Natural killer cell (primary cell): Measurements from ENCODE around the gene PFKM. TPM values are rescaled to one million over a fixed set of nuclear protein-coding genes. Genes with fewer than 3 reads are reported as not detected.

Experiments used
- ATAC-seq, 3 donors: fragments of 150-1000 bp in 2 of 3; fragments of 200-7000 bp in 1 of 3; cut with Tn5 transposase; 1 replicate in 1 of 3; 2 replicates in 2 of 3; pipeline ENCODE4 v1.10.0; 2021; ENCODE audit warnings: mild to moderate bottlenecking in 2 of 3, moderate library complexity in 2 of 3
- DNase-seq, 2 donors: peaks; one replicate each; pipeline versions ENCODE4 v3.0.0 to v3.0.0-alpha.2; 2013 to 2021; ENCODE audit warnings: mixed read lengths in 1 of 2
- H3K27ac ChIP-seq: one replicate; pipeline ENCODE4 v1.5.1; 2013; ENCODE audit warnings: mild to moderate bottlenecking, low read length
- H3K27me3 ChIP-seq: one replicate; pipeline ENCODE4 v1.6.1; 2013; ENCODE audit warnings: low read length; ENCODE audit not compliant: control insufficient read depth, insufficient read depth
- H3K36me3 ChIP-seq: one replicate; pipeline ENCODE4 v1.6.1; 2013; ENCODE audit warnings: low read length; ENCODE audit not compliant: control insufficient read depth, insufficient read depth
- H3K4me1 ChIP-seq: one replicate; pipeline ENCODE4 v1.6.1; 2013; ENCODE audit warnings: low read length; ENCODE audit not compliant: control insufficient read depth, insufficient read depth
- H3K4me3 ChIP-seq: one replicate; pipeline ENCODE4 v1.5.1; 2013; ENCODE audit warnings: low read length
- H3K9me3 ChIP-seq: one replicate; pipeline ENCODE4 v1.6.1; 2013; ENCODE audit warnings: low read length; ENCODE audit not compliant: control insufficient read depth, insufficient read depth
- H3K27ac Mint-ChIP-seq, 2 donors: one replicate each; pipeline ENCODE4 v1.8.0; 2022; ENCODE audit warnings: mild to moderate bottlenecking in 2 of 2, mixed read lengths in 2 of 2, moderate library complexity in 1 of 2
- H3K27me3 Mint-ChIP-seq, 2 donors: one replicate each; pipeline ENCODE4 v1.8.0; 2022; ENCODE audit warnings: low read depth in 2 of 2, mixed read lengths in 2 of 2
- H3K36me3 Mint-ChIP-seq: one replicate; pipeline ENCODE4 v1.8.0; 2022; ENCODE audit warnings: mixed read lengths
- H3K4me1 Mint-ChIP-seq, 2 donors: one replicate each; pipeline ENCODE4 v1.8.0; 2022; ENCODE audit warnings: mixed read lengths in 2 of 2
- H3K4me3 Mint-ChIP-seq: one replicate; pipeline ENCODE4 v1.8.0; 2022; ENCODE audit warnings: mild to moderate bottlenecking, moderate library complexity, mixed read lengths
- H3K9me3 Mint-ChIP-seq, 2 donors: one replicate each; pipeline ENCODE4 v1.8.0; 2022; ENCODE audit warnings: mixed read lengths in 2 of 2
- WGBS: methylation state at CpG from one replicate; pipeline ENCODE4 v1.1.7; 2013; ENCODE audit warnings: missing lambda C conversion rate; ENCODE audit not compliant: insufficient coverage; 5-methylcytosine and 5-hydroxymethylcytosine counted together
- intact Hi-C: fragments of 100-400 bp; cut with micrococcal nuclease; formaldehyde crosslinking; loops from one replicate; pipeline ENCODE4 v1.14.2; 2022
- total RNA-seq, 4 donors: library from RNA; stranded (reverse); fragments of 120-200 nt in 1 of 4; gene quantifications; one replicate each; pipeline versions ENCODE4 v1.2.3 to v1.2.4, GENCODE V29; 2013 to 2022
- TF ChIP-seq, protein P1 (sequence below): fragments of 200-600 bp; IDR thresholded peaks from one replicate; pipeline ENCODE4 v1.8.0; 2022; ENCODE audit warnings: antibody characterized with exemption

The PFKM gene
- total RNA-seq, 3 donors from 2014 or later (not counting 1 experiment from before 2014, with no cell fraction given), result 6.2 to 13.5 (median 6.4) TPM

DNA sequence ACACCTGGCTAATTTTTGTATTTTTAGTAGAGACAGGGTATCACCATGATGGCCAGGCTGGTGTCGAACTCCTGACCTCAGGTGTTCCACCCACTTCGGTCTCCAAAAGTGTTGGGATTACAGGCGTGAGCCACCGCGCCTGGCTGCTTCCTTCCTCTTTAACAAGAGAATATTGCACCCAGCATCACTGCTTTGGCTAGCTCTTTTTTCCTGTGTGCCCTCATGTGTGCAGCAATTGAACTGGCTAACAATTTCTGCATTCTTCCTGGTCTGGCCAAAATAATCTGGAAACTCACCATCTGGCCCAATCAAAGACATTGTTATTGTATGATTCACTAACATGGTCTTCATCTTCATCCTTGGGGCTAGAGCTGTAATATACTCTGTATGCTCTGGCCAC is 40.9 kb downstream of the PFKM start:
- H3K9me3 ChIP-seq, result no peaks in the 10 kb centered on the region
- no peaks in the 10 kb centered on the region for H3K36me3 Mint-ChIP-seq

DNA sequence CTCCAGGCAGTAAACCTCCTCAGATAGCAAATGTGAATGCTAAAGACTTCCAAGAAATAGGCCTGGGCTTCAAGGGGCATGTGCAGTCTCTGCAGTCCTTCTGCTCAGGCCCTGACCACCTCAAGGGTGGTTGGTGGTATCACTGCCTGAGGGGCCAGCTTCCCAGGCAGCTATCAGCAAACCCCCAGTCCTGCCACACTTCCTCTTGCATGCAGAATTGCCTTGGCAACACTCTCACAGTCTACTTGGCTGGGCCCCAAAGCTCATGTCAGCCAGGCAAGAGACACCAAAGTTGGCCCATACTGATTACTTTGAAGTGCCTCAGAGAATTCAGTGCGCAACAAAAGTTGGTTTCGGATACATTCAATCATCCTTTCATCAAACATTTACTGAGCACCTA is 41.6 kb downstream of the PFKM start:
- WGBS, result 38% methylated on average over 2 of the region's 2 CpGs
- Histone ChIP-seq H3K4me1 (peaks cover 15% of the 10 kb centered on the region), H3K36me3 (no peaks in the 10 kb centered on the region), H3K9me3 (no peaks in the 10 kb centered on the region), H3K4me3 (no peak overlapping the region), H3K27ac (no peak overlapping the region), H3K27me3 (no peaks in the 10 kb centered on the region)
- Mint-ChIP-seq H3K4me3 (no peak overlapping the region), H3K27me3 (peaks cover 9 to 12% of the 10 kb centered on the region in 2 donors), H3K27ac (no peak overlapping the region), H3K36me3 (no peaks in the 10 kb centered on the region), H3K9me3 (no peaks in the 10 kb centered on the region), H3K4me1 (peaks cover 19% of the 10 kb centered on the region in 2 donors)
- TF ChIP-seq, protein P1, sequence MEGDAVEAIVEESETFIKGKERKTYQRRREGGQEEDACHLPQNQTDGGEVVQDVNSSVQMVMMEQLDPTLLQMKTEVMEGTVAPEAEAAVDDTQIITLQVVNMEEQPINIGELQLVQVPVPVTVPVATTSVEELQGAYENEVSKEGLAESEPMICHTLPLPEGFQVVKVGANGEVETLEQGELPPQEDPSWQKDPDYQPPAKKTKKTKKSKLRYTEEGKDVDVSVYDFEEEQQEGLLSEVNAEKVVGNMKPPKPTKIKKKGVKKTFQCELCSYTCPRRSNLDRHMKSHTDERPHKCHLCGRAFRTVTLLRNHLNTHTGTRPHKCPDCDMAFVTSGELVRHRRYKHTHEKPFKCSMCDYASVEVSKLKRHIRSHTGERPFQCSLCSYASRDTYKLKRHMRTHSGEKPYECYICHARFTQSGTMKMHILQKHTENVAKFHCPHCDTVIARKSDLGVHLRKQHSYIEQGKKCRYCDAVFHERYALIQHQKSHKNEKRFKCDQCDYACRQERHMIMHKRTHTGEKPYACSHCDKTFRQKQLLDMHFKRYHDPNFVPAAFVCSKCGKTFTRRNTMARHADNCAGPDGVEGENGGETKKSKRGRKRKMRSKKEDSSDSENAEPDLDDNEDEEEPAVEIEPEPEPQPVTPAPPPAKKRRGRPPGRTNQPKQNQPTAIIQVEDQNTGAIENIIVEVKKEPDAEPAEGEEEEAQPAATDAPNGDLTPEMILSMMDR, result no peak
- ATAC-seq (no peak), DNase-seq (no peak)
- intact Hi-C loops, result no loop called here

More for the DNA sequence above, 40.9 kb downstream of the PFKM start:
- H3K4me3 Mint-ChIP-seq, result no peak overlapping the region
- H3K27me3 Mint-ChIP-seq, result peaks cover 2 to 8% of the 10 kb centered on the region in 2 donors
- TF ChIP-seq, protein P1, result no peak
- no peak overlapping the region for H3K27ac ChIP-seq
- 53% methylated on average over 5 of the region's 5 CpGs for WGBS
- no peaks in the 10 kb centered on the region for H3K27me3 ChIP-seq
- intact Hi-C loops, result no loop called here
- peaks cover 15% of the 10 kb centered on the region for H3K4me1 ChIP-seq
- H3K27ac Mint-ChIP-seq, result no peak overlapping the region
- H3K4me3 ChIP-seq, result no peak overlapping the region
- ATAC-seq (no peak), DNase-seq (no peak)
- no peaks in the 10 kb centered on the region for H3K36me3 ChIP-seq
- no peaks in the 10 kb centered on the region for H3K9me3 Mint-ChIP-seq
- peaks cover 19 to 20% of the 10 kb centered on the region in 2 donors for H3K4me1 Mint-ChIP-seq

GRCh38 chr12:48163150-48163747 is 44.1 kb downstream of the PFKM start:
- ATAC-seq, result no peak
- no peaks in the 10 kb centered on the region for H3K27me3 ChIP-seq
- Mint-ChIP-seq H3K36me3 (no peaks in the 10 kb centered on the region), H3K27me3 (peaks cover 17% of the 10 kb centered on the region in 2 donors), H3K27ac (no peak overlapping the region), H3K9me3 (no peaks in the 10 kb centered on the region), H3K4me1 (no peaks in the 10 kb centered on the region), H3K4me3 (no peak overlapping the region)
- TF ChIP-seq, protein P1, result no peak
- no peaks in the 10 kb centered on the region for H3K36me3 ChIP-seq
- peaks cover under 1% of the 10 kb centered on the region for H3K4me1 ChIP-seq
- 87% methylated on average over 4 of the region's 5 CpGs for WGBS
- intact Hi-C loops, result no loop called here
- H3K4me3 ChIP-seq, result no peak overlapping the region
- H3K9me3 ChIP-seq, result no peaks in the 10 kb centered on the region
- no peak for DNase-seq
- no peak overlapping the region for H3K27ac ChIP-seq

DNA sequence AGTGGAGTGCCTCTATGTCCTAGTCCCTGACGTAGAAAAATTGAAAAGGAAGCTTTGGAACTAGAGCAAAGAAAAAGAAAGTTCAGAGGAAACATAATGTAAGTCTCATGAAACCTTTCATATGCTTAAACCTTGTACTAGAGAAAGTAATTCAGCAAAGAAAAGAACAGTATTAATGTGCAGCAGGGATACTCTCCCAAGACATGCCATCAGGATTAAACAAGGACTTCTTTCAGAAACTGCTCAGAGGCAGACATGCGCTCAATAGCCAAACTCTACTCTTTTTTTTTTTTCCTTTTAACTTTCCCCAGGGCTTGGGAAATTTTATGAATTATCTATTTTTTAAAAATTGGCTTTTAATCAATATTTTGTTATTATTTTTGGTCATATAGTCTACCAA is 45.3 kb downstream of the PFKM start:
- intact Hi-C loops, result loop anchor here (2.0 kb wide), 1 partner anchor 58 kb away; the partner anchor contains the start of gene SENP1
- ATAC-seq (no peak), DNase-seq (no peak)
- H3K9me3 ChIP-seq, result no peaks in the 10 kb centered on the region
- WGBS, result 92% methylated on average over 1 of the region's 2 CpGs
- H3K27me3 Mint-ChIP-seq, result peaks cover 17% of the 10 kb centered on the region in 2 donors
- no peak overlapping the region for H3K4me3 Mint-ChIP-seq
- no peak overlapping the region for H3K27ac ChIP-seq
- H3K36me3 Mint-ChIP-seq, result no peaks in the 10 kb centered on the region
- no peaks in the 10 kb centered on the region for H3K36me3 ChIP-seq
- H3K4me1 ChIP-seq, result no peaks in the 10 kb centered on the region
- TF ChIP-seq, protein P1, result no peak
- no peak overlapping the region for H3K4me3 ChIP-seq
- no peaks in the 10 kb centered on the region for H3K9me3 Mint-ChIP-seq
- no peaks in the 10 kb centered on the region for H3K27me3 ChIP-seq
- H3K4me1 Mint-ChIP-seq, result no peaks in the 10 kb centered on the region
- no peak overlapping the region for H3K27ac Mint-ChIP-seq
